B cell (primary cell): ENCODE data around the gene XG. TPM values are rescaled to one million over a fixed set of nuclear protein-coding genes. Genes with fewer than 3 reads are reported as not detected.
"Not testable (repeated sequence)": the region's sequence is repeated elsewhere in the genome, so short reads cannot be mapped to it uniquely, and the experiment has no call there.

Experiments
- ATAC-seq: fragments of 200-7000 bp; cut with Tn5 transposase; one replicate; pipeline ENCODE4 v1.10.0; 2021; ENCODE audit warnings: low read depth, mild to moderate bottlenecking, moderate number of reproducible peaks, moderate library complexity
- CTCF ChIA-PET: fragments of 350-600 bp; sonication (Branson Sonifier 250); formaldehyde crosslinking; loops from one replicate; lab custom pipeline; 2021; ENCODE audit warnings: antibody characterized with exemption, inconsistent platforms; lab: Charles Lee
- POLR2A ChIA-PET: fragments of 350-600 bp; sonication (Branson Sonifier 250); formaldehyde crosslinking; loops from one replicate; lab custom pipeline; 2021; ENCODE audit warnings: antibody characterized with exemption; lab: Charles Lee
- DNase-seq: peaks from one replicate; pipeline ENCODE4 v3.0.0; 2013
- H2AFZ ChIP-seq: 2 replicates; pipeline ENCODE4 v1.6.1; 2012; ENCODE audit warnings: mild to moderate bottlenecking, low read depth, low read length; ENCODE audit not compliant: insufficient read depth, poor library complexity, severe bottlenecking
- H3K27ac ChIP-seq, 2 donors: 1 replicate in 1 of 2; 2 replicates in 1 of 2; pipeline ENCODE4 v1.5.1; 2012 to 2013; ENCODE audit warnings: low read length in 2 of 2, mild to moderate bottlenecking in 2 of 2, moderate library complexity in 1 of 2
- H3K27me3 ChIP-seq, 4 experiments: fragments of 200-600 bp in 1 of 4; sonication (generic) in 1 of 4; replicated peaks in 1 of 4; 1 replicate in 2 of 4; 2 replicates in 2 of 4; pipeline versions ENCODE4 v1.6.1 to v1.7.0; 2013 to 2016; ENCODE audit warnings: low read length in 3 of 4, mild to moderate bottlenecking in 2 of 4, mixed read lengths in 1 of 4, moderate library complexity in 1 of 4; ENCODE audit not compliant: insufficient read depth in 4 of 4, control insufficient read depth in 3 of 4; ENCODE audit errors: control extremely low read depth in 1 of 4
- H3K36me3 ChIP-seq, 2 experiments: replicated peaks in 1 of 2; 1 replicate in 1 of 2; 2 replicates in 1 of 2; pipeline versions ENCODE4 v1.6.1 to v1.7.1; 2013; ENCODE audit warnings: low read length in 1 of 2; ENCODE audit not compliant: insufficient read depth in 2 of 2, control insufficient read depth in 1 of 2; ENCODE audit errors: control extremely low read depth in 1 of 2, extremely low read depth in 1 of 2
- H3K4me1 ChIP-seq, 2 donors: fragments of 200-600 bp in 1 of 2; sonication (generic) in 1 of 2; 1 replicate in 1 of 2; 2 replicates in 1 of 2; pipeline versions ENCODE4 v1.5.1 to v1.6.1; 2013 to 2017; ENCODE audit warnings: low read length in 2 of 2; ENCODE audit not compliant: control insufficient read depth in 2 of 2, insufficient read depth in 2 of 2
- H3K4me2 ChIP-seq: replicated peaks from 2 replicates; pipeline ENCODE3; 2012; ENCODE audit warnings: mild to moderate bottlenecking, low read depth, low read length; ENCODE audit not compliant: poor library complexity, severe bottlenecking
- H3K4me3 ChIP-seq, 5 experiments: fragments of 200-600 bp in 1 of 5; sonication (generic) in 1 of 5; 1 replicate in 3 of 5; 2 replicates in 2 of 5; pipeline versions ENCODE4 v1.5.1 to v1.7.0; 2011 to 2016; ENCODE audit warnings: low read length in 4 of 5, mild to moderate bottlenecking in 4 of 5, low read depth in 2 of 5, control low read depth in 1 of 5, moderate library complexity in 1 of 5; ENCODE audit not compliant: insufficient read depth in 1 of 5; ENCODE audit errors: control extremely low read depth in 1 of 5, extremely low read depth in 1 of 5
- H3K79me2 ChIP-seq: fragments of 200-600 bp; sonication (generic); one replicate; pipeline ENCODE4 v1.6.0; 2016; ENCODE audit warnings: low read length; ENCODE audit not compliant: control insufficient read depth, insufficient read depth
- H3K9ac ChIP-seq: fragments of 200-600 bp; sonication (generic); 2 replicates; pipeline ENCODE4 v1.6.1; 2017; ENCODE audit warnings: mild to moderate bottlenecking, low read length, moderate library complexity
- H3K9me3 ChIP-seq, 3 donors: one replicate each; pipeline versions ENCODE4 v1.6.1 to v1.7.1; 2013; ENCODE audit warnings: low read length in 2 of 3; ENCODE audit not compliant: control insufficient read depth in 2 of 3, insufficient read depth in 1 of 3; ENCODE audit errors: control extremely low read depth in 1 of 3
- H4K20me1 ChIP-seq: 2 replicates; pipeline ENCODE4 v1.6.0; 2012; ENCODE audit warnings: mild to moderate bottlenecking, low read length; ENCODE audit not compliant: insufficient read depth, control insufficient read depth, poor library complexity, severe bottlenecking
- H3K27ac Mint-ChIP-seq: one replicate; pipeline ENCODE4 v1.8.0; 2021; ENCODE audit warnings: mixed read lengths
- H3K27me3 Mint-ChIP-seq: one replicate; pipeline ENCODE4 v1.8.0; 2021; ENCODE audit warnings: mixed read lengths
- H3K4me1 Mint-ChIP-seq: one replicate; pipeline ENCODE4 v1.8.0; 2021; ENCODE audit warnings: mixed read lengths
- H3K4me3 Mint-ChIP-seq: one replicate; pipeline ENCODE4 v1.8.0; 2021; ENCODE audit warnings: mixed read lengths
- H3K9me3 Mint-ChIP-seq: one replicate; pipeline ENCODE4 v1.8.0; 2022; ENCODE audit warnings: mixed read lengths; ENCODE audit not compliant: insufficient read depth
- CTCF ChIP-seq: fragments of 200-600 bp; IDR thresholded peaks from one replicate; pipeline ENCODE4 v1.8.0; 2022; ENCODE audit warnings: antibody characterized with exemption, mild to moderate bottlenecking
- EZH2 ChIP-seq: IDR thresholded peaks from 2 replicates; pipeline ENCODE4 v1.6.1; 2012; ENCODE audit warnings: borderline replicate concordance, low read depth, mild to moderate bottlenecking, moderate library complexity, low read length; ENCODE audit not compliant: insufficient read depth, poor library complexity, severe bottlenecking
- WGBS: methylation state at CpG from one replicate; pipeline ENCODE4 v1.1.5; 2013; ENCODE audit warnings: missing lambda C conversion rate; ENCODE audit not compliant: insufficient coverage; 5-methylcytosine and 5-hydroxymethylcytosine counted together
- intact Hi-C: fragments of 100-400 bp; cut with micrococcal nuclease; formaldehyde crosslinking; loops from one replicate; pipeline ENCODE4 v1.10.0; 2022
- polyA minus RNA-seq: library from RNA; depleted of rRNA, polyadenylated mRNA; stranded (reverse); fragments of >200 nt; gene quantifications from 2 replicates; pipeline ENCODE4 v1.2.3, GENCODE V29; 2012
- polyA plus RNA-seq: library from polyadenylated mRNA; depleted of rRNA; stranded (reverse); fragments of >200 nt; gene quantifications from 2 replicates; pipeline ENCODE4 v1.2.3, GENCODE V29; 2012
- total RNA-seq, 2 donors: library from RNA; stranded (reverse); fragments of 120-200 nt in 1 of 2; gene quantifications; 1 replicate in 1 of 2; 2 replicates in 1 of 2; pipeline versions ENCODE4 v1.2.3 to v1.2.4, GENCODE V29; 2013 to 2022

Gene XG
- 0.56 TPM in 1 of 2 replicates, not detected in the other for total RNA-seq
- 0.49 TPM for total RNA-seq (2013)
- polyA plus RNA-seq = 0.03 and 0.07 TPM in 2 replicates
- polyA minus RNA-seq = not detected in 2 replicates

- H3K27me3 Mint-ChIP-seq, H3K4me1 Mint-ChIP-seq, H3K9me3 ChIP-seq, H3K4me2 ChIP-seq, CTCF ChIA-PET, H3K79me2 ChIP-seq, H3K9ac ChIP-seq, POLR2A ChIA-PET, H3K4me1 ChIP-seq, H3K27ac Mint-ChIP-seq, H3K27ac ChIP-seq, H3K9me3 Mint-ChIP-seq, H3K27me3 ChIP-seq, ATAC-seq, H2AFZ ChIP-seq, intact Hi-C loops, H3K4me3 Mint-ChIP-seq, H3K4me3 ChIP-seq, H4K20me1 ChIP-seq, DNase-seq, H3K36me3 ChIP-seq: not testable (repeated sequence)
- WGBS = 84% methylated on average over 6 of the region's 11 CpGs
Observed at GRCh38 chrX:2751874-2752300, at the start of gene XG. Gene XG, plus strand, starts transcription at chrX:2752040. Its CDS starts 235 bp downstream, at chrX:2752275.

GRCh38 chrX:2703991-2704369 is 47.9 kb upstream of the XG start:
- Histone ChIP-seq H3K27ac (no peak overlapping the region), H3K36me3 (peaks cover 0 to 12% of the 10 kb centered on the region in 2 experiments), H3K27me3 (no peaks in the 10 kb centered on the region), H3K9me3 (no peaks in the 10 kb centered on the region), H2AFZ (no peak overlapping the region), H3K9ac (no peak overlapping the region), H3K4me1 (peaks cover 45 to 68% of the 10 kb centered on the region in 2 donors), H4K20me1 (peaks cover 96% of the 10 kb centered on the region), H3K4me3 (no peak overlapping the region), H3K4me2 (no peak overlapping the region), H3K79me2 (peaks cover 88% of the 10 kb centered on the region)
- WGBS = 90% methylated on average over 8 of the region's 14 CpGs
- Mint-ChIP-seq H3K4me1 (peaks cover 83% of the 10 kb centered on the region), H3K27ac (no peak overlapping the region), H3K4me3 (no peak overlapping the region), H3K27me3 (no peaks in the 10 kb centered on the region), H3K9me3 (no peaks in the 10 kb centered on the region)
- CTCF ChIA-PET = no interaction called here
- POLR2A ChIA-PET = no interaction called here
- no peak for DNase-seq
- no peak for TF ChIP-seq EZH2
- no peak for TF ChIP-seq CTCF
- no peak for ATAC-seq
- intact Hi-C loops = no loop called here
